Panc1 (cell line): ENCODE data around the gene NCS1. TPM values are rescaled to one million over a fixed set of nuclear protein-coding genes. Genes with fewer than 3 reads are reported as not detected.

Experiments
- ATAC-seq: fragments of 200-7000 bp; cut with Tn5 transposase; 2 replicates; pipeline ENCODE4 v1.9.1; 2020; ENCODE audit warnings: mild to moderate bottlenecking, moderate library complexity
- BruUV-seq: library from RNA; stranded (reverse); fragments of 400-500 nt; replicated peaks from 2 replicates; lab custom pipeline; 2021; lab: Mats Ljungman, UMichigan
- CTCF ChIA-PET: fragments of 300-600 bp; sonication (Branson Sonifier 250); formaldehyde crosslinking; loops from one replicate; lab custom pipeline; 2022; ENCODE audit warnings: antibody characterized with exemption; lab: Charles Lee
- POLR2A ChIA-PET: fragments of 300-600 bp; sonication (Branson Sonifier 250); formaldehyde crosslinking; loops from one replicate; lab custom pipeline; 2022; ENCODE audit warnings: antibody characterized with exemption; lab: Charles Lee
- DNase-seq: peaks from one replicate; pipeline ENCODE4 v3.0.0-alpha.2; 2010; ENCODE audit warnings: low read depth, low spot score
- H3K27ac ChIP-seq: 2 replicates; pipeline ENCODE4 v1.5.1; 2011; ENCODE audit warnings: mild to moderate bottlenecking, low read length, inconsistent platforms
- H3K27me3 ChIP-seq: fragments of 200-500 bp; sonication (Bioruptor generic); 2 replicates; pipeline ENCODE4 v1.6.0; 2014; ENCODE audit warnings: low read length, inconsistent platforms; ENCODE audit not compliant: control insufficient read depth, insufficient read depth
- H3K36me3 ChIP-seq: fragments of 200-500 bp; sonication (Bioruptor generic); 2 replicates; pipeline ENCODE4 v1.5.1; 2014; ENCODE audit warnings: inconsistent platforms, mild to moderate bottlenecking, low read length, moderate library complexity; ENCODE audit not compliant: control insufficient read depth, insufficient read depth
- H3K4me1 ChIP-seq: 2 replicates; pipeline ENCODE4 v1.5.1; 2011; ENCODE audit warnings: inconsistent platforms, mild to moderate bottlenecking, low read length, moderate library complexity; ENCODE audit not compliant: control insufficient read depth, insufficient read depth
- H3K4me3 ChIP-seq, 2 experiments: 2 replicates each; pipeline ENCODE4 v1.5.1; 2011 to 2012; ENCODE audit warnings: low read depth in 2 of 2, low read length in 2 of 2, mild to moderate bottlenecking in 2 of 2, inconsistent platforms in 1 of 2, moderate library complexity in 1 of 2
- H3K9me3 ChIP-seq: fragments of 200-500 bp; sonication (Bioruptor generic); 2 replicates; pipeline ENCODE4 v1.5.1; 2014; ENCODE audit warnings: low read depth, mild to moderate bottlenecking, inconsistent platforms, low read length, moderate library complexity; ENCODE audit not compliant: control insufficient read depth, insufficient read depth
- POLR2AphosphoS5 ChIP-seq: IDR thresholded peaks from 2 replicates; pipeline ENCODE4 v1.6.1; 2012; ENCODE audit warnings: mild to moderate bottlenecking, low read depth, low read length, moderate library complexity
- SIN3A ChIP-seq: IDR thresholded peaks from 2 replicates; pipeline ENCODE4 v1.6.1; 2012; ENCODE audit warnings: low read depth, mild to moderate bottlenecking, low read length, moderate library complexity, borderline replicate concordance; ENCODE audit not compliant: insufficient read depth
- TCF7L2 ChIP-seq: IDR thresholded peaks from 2 replicates; pipeline ENCODE4 v1.6.1; 2011; ENCODE audit warnings: mild to moderate bottlenecking, low read depth, low read length, inconsistent platforms
- in situ Hi-C: cut with HindIII; loops from 2 replicates; pipeline ENCODE4 v1.10.0; 2016; ENCODE audit warnings: low sequenced_read_pairs, low pct_unique_long_range_greater_than_20kb
- intact Hi-C: fragments of 100-400 bp; cut with micrococcal nuclease; formaldehyde crosslinking; loops from one replicate; pipeline ENCODE4 v1.10.0; 2022; ENCODE audit not compliant: unreplicated experiment
- total RNA-seq: library from RNA; stranded (reverse); gene quantifications from one replicate; pipeline ENCODE4 v1.2.1, GENCODE V29; 2021; ENCODE audit not compliant: unreplicated experiment
- TF ChIP-seq, protein P1 (sequence below), 2 experiments: IDR thresholded peaks; 2 replicates each; pipeline ENCODE4 v1.6.1; 2011 to 2012; ENCODE audit warnings: low read depth in 2 of 2, control low read depth in 1 of 2, low read length in 1 of 2, mild to moderate bottlenecking in 1 of 2, moderate library complexity in 1 of 2; ENCODE audit not compliant: insufficient read depth in 1 of 2
- TF ChIP-seq, protein P2 (sequence below): fragments of 450-650 bp; IDR thresholded peaks from 2 replicates; pipeline ENCODE4 v1.5.1; 2017; ENCODE audit warnings: mild to moderate bottlenecking

The NCS1 gene
- total RNA-seq, 1 experiment from 2014 or later, result 31.6 TPM

DNA sequence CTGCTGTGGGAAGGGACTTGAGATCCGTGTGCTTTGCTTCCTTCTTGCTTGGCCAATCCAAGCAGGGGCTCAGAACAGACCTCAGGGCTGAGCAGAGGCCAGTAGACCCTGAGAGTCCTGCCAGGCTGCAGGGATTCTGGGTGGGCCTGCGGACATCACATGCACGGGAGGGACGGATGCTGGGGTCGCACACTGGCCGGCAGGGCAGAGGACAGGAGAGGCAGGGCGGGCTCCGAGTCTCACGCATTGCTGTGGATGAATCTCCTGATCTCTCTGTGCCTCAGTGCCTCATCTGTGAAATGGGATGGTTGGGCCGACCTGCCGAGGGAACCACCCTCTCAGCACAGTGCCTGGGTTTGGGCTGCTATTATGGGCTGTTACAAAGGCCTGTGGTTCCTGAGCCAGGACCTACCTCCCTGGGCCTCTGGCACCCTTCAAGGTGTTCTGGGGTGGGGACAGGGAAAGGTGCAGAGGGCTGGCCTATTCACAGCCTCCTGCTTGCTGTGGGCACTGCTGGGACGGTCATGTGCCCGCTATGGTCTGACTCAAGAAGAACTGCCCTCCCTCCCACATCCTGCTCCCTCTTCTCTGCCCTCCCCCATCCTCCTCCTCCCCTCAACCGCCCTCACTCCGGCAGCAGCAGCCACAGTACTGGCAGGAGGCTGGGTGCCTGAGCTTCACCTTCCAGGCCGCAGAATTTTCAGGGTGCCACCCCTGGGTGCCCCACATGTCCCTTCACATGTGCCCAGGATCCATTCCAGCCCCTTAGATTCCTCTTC lies 43.3 kb downstream of the NCS1 start:
- BruUV-seq, result no TSS peak
- Histone ChIP-seq H3K27me3 (no peaks in the 10 kb centered on the region), H3K36me3 (no peaks in the 10 kb centered on the region), H3K9me3 (no peaks in the 10 kb centered on the region), H3K27ac (no peak overlapping the region), H3K4me1 (0 out of 2 replicates have a peak, but pooled peaks cover 4% of the 10 kb centered on the region), H3K4me3 (no peak overlapping the region)
- TF ChIP-seq POLR2AphosphoS5 (no peak), SIN3A (no peak), TCF7L2 (no peak)
- TF ChIP-seq, protein P1, sequence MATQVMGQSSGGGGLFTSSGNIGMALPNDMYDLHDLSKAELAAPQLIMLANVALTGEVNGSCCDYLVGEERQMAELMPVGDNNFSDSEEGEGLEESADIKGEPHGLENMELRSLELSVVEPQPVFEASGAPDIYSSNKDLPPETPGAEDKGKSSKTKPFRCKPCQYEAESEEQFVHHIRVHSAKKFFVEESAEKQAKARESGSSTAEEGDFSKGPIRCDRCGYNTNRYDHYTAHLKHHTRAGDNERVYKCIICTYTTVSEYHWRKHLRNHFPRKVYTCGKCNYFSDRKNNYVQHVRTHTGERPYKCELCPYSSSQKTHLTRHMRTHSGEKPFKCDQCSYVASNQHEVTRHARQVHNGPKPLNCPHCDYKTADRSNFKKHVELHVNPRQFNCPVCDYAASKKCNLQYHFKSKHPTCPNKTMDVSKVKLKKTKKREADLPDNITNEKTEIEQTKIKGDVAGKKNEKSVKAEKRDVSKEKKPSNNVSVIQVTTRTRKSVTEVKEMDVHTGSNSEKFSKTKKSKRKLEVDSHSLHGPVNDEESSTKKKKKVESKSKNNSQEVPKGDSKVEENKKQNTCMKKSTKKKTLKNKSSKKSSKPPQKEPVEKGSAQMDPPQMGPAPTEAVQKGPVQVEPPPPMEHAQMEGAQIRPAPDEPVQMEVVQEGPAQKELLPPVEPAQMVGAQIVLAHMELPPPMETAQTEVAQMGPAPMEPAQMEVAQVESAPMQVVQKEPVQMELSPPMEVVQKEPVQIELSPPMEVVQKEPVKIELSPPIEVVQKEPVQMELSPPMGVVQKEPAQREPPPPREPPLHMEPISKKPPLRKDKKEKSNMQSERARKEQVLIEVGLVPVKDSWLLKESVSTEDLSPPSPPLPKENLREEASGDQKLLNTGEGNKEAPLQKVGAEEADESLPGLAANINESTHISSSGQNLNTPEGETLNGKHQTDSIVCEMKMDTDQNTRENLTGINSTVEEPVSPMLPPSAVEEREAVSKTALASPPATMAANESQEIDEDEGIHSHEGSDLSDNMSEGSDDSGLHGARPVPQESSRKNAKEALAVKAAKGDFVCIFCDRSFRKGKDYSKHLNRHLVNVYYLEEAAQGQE (IDR thresholded peaks at IDR 0.05; ENCODE audit: insufficient read depth in 1 of 2, low read depth in 2 of 2, low read length in 1 of 2), result no peak
- TF ChIP-seq, protein P2, sequence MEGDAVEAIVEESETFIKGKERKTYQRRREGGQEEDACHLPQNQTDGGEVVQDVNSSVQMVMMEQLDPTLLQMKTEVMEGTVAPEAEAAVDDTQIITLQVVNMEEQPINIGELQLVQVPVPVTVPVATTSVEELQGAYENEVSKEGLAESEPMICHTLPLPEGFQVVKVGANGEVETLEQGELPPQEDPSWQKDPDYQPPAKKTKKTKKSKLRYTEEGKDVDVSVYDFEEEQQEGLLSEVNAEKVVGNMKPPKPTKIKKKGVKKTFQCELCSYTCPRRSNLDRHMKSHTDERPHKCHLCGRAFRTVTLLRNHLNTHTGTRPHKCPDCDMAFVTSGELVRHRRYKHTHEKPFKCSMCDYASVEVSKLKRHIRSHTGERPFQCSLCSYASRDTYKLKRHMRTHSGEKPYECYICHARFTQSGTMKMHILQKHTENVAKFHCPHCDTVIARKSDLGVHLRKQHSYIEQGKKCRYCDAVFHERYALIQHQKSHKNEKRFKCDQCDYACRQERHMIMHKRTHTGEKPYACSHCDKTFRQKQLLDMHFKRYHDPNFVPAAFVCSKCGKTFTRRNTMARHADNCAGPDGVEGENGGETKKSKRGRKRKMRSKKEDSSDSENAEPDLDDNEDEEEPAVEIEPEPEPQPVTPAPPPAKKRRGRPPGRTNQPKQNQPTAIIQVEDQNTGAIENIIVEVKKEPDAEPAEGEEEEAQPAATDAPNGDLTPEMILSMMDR, result no peak
- ATAC-seq, result no peak
- in situ Hi-C loops (no loop called here), intact Hi-C loops (no loop called here)
- POLR2A ChIA-PET, result no interaction called here
- DNase-seq, result no peak
- CTCF ChIA-PET, result interaction anchor here (0.6 kb wide), 1 partner anchor 71 kb away, joined by 9 read pairs; no protein-coding TSS in a partner anchor

DNA sequence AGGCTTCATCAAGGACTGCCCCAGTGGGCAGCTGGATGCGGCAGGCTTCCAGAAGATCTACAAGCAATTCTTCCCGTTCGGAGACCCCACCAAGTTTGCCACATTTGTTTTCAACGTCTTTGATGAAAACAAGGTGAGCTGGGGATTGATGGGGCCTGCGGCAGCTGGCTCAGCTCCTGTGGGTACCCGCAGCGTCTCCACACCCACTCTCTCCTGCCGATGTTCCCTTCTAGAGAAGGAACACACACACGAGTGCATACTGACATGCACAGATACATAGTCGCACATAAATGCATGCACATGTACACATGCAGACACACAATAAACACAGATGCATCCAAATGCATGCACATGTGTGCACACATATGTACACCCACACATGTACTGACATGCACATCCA lies 45.6 kb downstream of the NCS1 start:
- H3K27me3 ChIP-seq, result no peaks in the 10 kb centered on the region
- intact Hi-C loops (no loop called here), in situ Hi-C loops (no loop called here)
- H3K4me3 ChIP-seq, result no peak overlapping the region
- DNase-seq (no peak), ATAC-seq (no peak)
- TF ChIP-seq SIN3A (no peak), POLR2AphosphoS5 (no peak)
- H3K27ac ChIP-seq, result no peak overlapping the region
- no peaks in the 10 kb centered on the region for H3K9me3 ChIP-seq
- ChIA-PET POLR2A (no interaction called here), CTCF (no interaction called here)
- BruUV-seq, result no TSS peak
- H3K4me1 ChIP-seq, result 0 out of 2 replicates have a peak, but pooled peaks cover 4% of the 10 kb centered on the region
- H3K36me3 ChIP-seq, result no peaks in the 10 kb centered on the region

DNA sequence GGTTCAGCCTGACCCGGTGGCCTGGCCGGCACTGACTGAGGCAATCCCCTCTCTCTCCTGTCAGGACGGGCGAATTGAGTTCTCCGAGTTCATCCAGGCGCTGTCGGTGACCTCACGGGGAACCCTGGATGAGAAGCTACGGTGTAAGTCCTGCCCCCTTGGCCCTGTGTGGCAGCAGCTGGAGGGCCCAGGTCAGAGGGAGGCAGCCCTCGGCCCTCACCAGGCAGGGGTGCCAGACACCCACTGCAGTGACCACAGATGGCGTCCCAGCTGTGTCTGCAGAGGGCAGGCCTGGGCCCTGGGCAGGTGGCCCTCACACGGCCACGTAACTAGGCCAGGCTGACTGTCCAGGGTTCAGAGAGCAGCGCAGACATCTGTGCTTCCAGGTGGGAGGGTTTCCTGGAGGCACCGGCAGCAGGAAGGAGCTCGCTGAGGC lies 47.5 kb downstream of the NCS1 start:
- H3K27me3 ChIP-seq, result no peaks in the 10 kb centered on the region
- no peak overlapping the region for H3K27ac ChIP-seq
- H3K36me3 ChIP-seq, result no peaks in the 10 kb centered on the region
- BruUV-seq, result no TSS peak
- intact Hi-C loops (no loop called here), in situ Hi-C loops (no loop called here)
- no peak overlapping the region for H3K4me3 ChIP-seq
- no peak for TF ChIP-seq POLR2AphosphoS5
- TF ChIP-seq SIN3A, result no peak
- no peak for TF ChIP-seq TCF7L2
- TF ChIP-seq, protein P2, result no peak
- TF ChIP-seq, protein P1 (IDR thresholded peaks at IDR 0.05; ENCODE audit: insufficient read depth in 1 of 2, low read depth in 2 of 2, low read length in 1 of 2), result no peak
- ATAC-seq, result peak; percentile 30; the same call in 1 of the 2 replicates
- ChIA-PET CTCF (no interaction called here), POLR2A (no interaction called here)
- no peaks in the 10 kb centered on the region for H3K9me3 ChIP-seq
- 0 out of 2 replicates have a peak, but pooled peaks cover 4% of the 10 kb centered on the region for H3K4me1 ChIP-seq
- DNase-seq, result no peak
